GM19043 (cell line): ENCODE data around the gene ABCC3.

ENCODE experiments used
- ATAC-seq: cut with Tn5 transposase; IDR thresholded peaks from one replicate; pipeline ENCODE4 v1.9.1; 2021; ENCODE audit warnings: low read depth; ENCODE audit not compliant: unreplicated experiment

Gene ABCC3

DNA sequence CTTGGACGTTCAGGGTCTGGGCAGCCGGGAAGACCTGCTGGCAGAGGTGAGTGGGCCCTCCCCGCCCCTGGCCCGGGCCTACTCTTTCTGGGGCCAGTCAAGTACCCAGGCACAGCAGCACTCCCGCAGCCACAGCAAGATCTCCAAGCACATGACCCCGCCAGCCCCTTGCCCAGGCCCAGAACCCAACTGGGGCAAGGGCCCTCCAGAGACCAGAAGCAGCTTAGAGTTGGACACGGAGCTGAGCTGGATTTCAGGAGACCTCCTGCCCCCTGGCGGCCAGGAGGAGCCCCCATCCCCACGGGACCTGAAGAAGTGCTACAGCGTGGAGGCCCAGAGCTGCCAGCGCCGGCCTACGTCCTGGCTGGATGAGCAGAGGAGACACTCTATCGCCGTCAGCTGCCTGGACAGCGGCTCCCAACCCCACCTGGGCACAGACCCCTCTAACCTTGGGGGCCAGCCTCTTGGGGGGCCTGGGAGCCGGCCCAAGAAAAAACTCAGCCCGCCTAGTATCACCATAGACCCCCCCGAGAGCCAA, 8.6 kb upstream of the ABCC3 start:
- ATAC-seq = no peak

DNA sequence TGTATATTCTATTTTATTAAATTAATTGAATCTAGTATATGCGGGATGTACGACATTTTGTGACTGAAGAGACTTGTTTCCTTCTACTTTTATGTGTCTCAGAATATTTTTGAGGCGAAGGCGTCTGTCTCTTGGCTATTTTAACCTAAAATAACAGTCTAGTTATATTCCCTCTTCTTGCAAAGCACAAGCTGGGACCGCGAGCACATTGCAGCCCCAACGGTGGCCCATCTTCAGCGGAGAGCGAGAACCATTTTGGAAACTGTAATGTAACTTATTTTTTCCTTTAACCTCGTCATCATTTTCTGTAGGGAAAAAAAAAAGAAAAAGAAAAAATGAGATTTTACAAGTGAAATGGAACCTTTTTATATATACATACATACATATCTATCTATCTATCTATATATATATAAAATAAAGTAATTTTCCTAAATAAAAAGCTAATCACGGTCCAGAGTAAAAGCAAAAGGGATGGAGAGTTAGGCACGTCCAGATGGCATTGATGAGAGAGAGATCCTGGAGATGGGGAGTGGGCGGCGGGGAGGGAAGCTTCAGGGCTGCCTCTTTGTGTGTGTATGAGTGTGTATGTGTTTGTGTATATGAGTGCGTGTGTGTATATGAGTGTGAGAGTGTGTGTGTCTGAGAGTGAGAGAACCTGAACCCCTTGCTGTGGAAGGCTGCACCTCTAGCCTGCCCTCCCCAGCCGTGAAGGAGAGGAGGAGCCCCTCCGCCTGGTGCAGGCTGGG, 7.5 kb upstream of the ABCC3 start:
- no peak for ATAC-seq

GRCh38 chr17:50627782-50628601, 6.7 kb upstream of the ABCC3 start:
- no peak for ATAC-seq

DNA sequence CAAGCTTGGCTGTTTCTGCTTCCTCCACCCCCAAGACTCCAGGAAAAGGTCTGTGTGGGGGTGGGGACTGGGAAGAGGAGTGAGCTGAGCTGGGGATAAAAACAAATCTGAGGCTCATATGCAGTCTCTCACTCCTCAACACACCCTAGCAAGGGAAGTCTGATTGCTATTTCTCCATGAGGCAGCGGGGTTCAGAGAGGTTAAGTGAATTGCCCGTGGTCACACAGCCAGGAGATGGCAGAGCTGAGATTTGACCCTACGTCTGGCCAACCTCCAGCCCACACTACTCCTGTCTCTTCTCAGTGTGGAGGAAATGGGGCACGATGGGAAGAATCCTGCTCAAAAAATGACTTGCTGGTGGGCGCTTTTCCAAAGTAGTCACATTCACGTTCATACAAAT, 4.8 kb upstream of the ABCC3 start:
- ATAC-seq = no peak

- ATAC-seq = no peak
Measured at GRCh38 chr17:50630524-50631194, 4.0 kb upstream of the ABCC3 start.

DNA sequence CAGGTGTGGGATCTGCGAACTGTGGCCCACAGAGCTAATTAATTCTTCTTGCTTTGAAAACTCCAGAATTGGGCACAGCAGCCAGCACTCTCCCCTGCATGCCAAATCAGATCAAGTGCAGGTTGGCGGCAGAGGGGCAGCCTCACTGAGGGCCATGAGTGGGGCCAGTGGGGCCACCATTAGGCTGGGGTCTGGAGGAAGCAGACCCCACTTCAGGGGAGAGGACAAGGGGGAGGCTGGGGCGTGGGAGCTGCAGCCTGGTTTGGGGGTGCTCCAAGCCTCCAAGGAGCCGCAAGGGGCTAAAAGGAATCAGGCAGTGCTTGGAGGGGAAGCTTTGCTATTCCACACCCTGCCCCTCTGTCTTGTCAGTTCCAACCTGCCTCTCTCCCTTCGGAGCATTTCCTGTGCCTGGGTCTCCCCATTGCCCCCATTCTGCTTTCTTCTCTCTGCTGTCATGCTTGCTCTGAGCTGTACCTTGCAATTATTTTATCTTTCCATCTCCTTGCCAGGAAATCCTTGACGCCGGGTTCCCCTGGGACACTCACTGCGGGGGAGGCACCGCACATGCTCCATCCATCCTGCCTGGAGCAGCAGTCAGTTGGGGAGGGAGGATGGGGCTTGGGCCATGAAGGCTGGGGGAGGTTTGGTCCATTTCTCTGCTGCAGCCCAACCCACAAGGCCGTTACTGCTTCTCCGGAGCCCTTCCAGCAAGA, 3.3 kb upstream of the ABCC3 start:
- ATAC-seq = no peak

- no peak for ATAC-seq
Measured at GRCh38 chr17:50631908-50632571, 2.6 kb upstream of the ABCC3 start.

- ATAC-seq = no peak
Measured at GRCh38 chr17:50632637-50633036, 2.0 kb upstream of the ABCC3 start.

DNA sequence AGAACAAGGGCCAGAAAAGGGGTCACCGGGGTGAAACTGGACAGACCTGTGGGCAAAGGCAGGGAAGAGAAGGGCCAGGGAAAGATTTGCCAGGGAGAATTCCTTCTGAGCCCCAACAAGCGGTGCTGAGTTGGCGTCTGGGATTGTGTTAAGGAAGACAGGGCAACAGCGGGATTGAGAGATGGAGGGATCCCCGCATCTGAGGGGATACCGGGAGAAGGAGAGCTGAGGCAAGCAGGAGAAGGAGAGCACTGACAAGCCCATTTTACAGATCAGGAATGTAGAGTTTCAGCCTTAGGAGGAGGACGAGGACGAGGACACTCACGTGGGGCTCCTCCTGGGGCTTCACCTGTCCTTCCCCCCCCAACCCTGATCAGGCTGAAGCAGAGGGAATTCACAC, 998 bp upstream of the ABCC3 start:
- no peak for ATAC-seq

- no peak for ATAC-seq
Measured at GRCh38 chr17:50634915-50635731, 442 bp downstream of the ABCC3 start.

- no peak for ATAC-seq
Measured at GRCh38 chr17:50635732-50635981, 976 bp downstream of the ABCC3 start.

DNA sequence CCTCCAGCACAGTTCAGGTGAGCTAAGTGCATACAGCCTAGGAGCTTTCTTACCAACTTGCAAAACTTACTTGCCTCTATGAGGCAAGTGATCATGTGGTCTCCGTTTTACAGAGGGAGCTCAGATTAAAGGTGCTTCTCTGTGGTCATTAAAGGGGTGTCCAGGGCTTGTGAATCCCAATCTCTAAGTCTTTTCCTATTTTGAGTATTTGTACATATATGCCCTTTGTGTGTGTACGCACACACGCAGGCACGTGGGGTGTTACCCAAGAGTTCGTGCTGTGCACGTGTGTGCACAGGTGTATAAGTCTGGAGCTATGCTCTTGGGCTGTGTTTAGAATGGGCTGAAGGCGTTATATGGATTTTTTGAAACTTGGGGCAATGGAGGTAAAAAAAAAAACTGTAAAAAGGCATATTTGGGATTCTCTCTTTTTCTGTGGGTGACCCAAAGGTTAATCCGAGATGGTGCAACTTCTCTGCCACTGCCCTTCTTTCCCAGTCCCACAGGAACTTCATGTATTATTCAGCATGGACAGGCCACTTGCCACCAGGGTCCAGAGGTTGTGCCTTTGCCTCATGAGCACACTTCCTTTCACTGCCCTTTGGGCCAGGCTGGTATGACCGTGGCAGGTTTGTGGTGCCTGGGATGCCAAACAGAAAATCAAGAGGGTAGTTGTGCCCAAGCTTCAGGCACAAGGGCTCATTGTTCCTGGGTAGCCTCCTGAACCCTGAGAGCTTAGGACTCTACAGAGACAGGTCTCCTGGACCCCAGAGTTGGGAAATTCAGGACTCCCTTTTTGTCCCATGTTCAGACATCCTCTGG, 1.5 kb downstream of the ABCC3 start:
- ATAC-seq = no peak

DNA sequence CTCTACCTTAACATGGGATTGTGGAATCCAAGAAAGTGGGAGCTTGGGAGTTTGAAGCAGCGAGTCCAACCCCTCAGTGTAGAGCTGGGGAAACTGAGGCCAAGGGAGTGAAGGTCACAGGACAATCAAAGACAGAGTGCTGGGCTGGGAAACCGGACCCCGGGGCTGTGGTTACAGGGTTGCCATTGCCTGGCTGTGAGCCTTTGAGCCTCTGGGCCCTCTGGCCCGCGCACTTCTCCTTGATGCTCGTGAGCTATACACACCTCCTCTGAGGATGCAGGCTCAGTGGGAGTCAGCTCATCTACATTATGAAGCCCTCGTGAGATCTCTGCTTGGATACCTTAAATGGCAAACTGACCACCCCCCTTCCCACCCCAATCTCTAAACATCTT, 2.1 kb downstream of the ABCC3 start:
- no peak for ATAC-seq

GRCh38 chr17:50637829-50638605, 3.3 kb downstream of the ABCC3 start:
- ATAC-seq = no peak

- no peak for ATAC-seq
Measured at GRCh38 chr17:50638606-50638965, 3.9 kb downstream of the ABCC3 start.

DNA sequence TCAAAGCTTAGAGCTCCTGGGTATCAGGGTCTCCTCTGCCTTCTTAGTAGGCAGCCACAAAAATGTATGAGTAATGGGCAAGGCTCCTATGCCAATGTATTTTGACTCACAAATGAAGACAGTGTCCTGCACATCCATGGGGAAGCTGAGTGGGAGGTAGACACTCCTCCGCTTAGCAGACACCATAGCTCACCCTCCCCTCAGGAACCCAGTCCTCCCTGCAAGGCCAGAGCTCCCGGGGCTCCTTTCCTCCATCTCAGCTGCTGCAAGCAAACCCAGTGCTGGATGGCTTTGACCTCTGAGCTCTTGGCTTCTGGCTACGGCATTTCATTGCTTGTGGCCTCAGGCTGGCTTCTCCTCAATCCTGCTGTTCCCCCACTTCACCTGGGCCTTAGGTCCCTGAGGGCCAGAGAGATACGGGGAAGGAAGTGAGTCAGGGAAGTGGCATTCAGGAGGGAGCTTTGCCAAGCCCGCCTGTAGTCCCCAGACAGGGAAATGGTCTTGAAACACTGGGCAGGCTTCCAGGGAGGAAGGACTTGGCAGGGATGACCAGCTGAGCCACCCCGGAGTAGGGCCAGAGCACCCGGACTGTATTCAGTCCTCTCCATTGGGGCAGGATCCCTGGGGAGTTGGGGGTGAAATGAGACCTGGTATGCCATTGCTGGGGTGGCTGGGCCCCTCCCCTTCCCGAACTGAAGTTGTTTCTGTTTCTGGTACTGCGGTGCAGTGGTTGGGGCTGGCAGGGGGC, 4.5 kb downstream of the ABCC3 start:
- no peak for ATAC-seq

DNA sequence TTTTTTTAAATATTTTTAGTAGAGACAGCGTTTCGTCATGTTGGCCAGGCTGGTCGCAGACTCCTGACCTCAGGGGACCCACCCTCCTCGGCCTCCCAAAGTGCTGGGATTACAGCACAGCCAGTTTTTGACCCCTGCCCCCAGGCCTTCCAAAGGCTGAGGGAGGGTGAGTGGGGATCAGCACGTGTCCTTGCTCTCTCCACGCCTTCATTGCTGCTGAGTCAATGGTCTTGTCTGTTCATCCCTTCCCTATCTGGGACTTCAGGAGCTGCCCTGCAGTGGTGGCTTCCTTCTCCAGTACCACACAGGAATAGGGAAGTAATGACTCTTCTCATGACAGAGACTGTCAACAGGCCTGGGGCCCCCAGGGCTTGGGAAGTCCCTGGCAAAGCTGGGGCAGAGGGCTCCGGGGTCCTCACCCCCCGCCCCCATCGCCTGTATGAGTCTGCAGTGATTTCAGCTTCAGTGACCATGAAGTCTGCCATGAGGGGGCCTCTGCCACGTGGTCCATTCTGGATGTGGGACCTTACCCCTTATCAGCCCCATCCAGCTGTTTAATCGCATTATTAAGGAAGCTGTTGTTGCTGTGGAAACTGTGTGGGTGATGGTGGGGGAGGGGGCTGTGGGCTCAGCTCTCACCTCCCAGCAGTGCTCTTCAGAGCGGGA, 6.1 kb downstream of the ABCC3 start:
- no peak for ATAC-seq
